Epithelial cell of proximal tubule (primary cell): ENCODE data around the gene KIF22. TPM values are rescaled to one million over a fixed set of nuclear protein-coding genes. Genes with fewer than 3 reads are reported as not detected.

Source experiments
- DNase-seq: peaks from one replicate; pipeline ENCODE4 v3.0.0-alpha.2; 2011; ENCODE audit warnings: low read depth
- H3K4me3 ChIP-seq: 2 replicates; pipeline ENCODE4 v1.5.1; 2011; ENCODE audit warnings: low read depth, mild to moderate bottlenecking, low read length
- CTCF ChIP-seq: conservative IDR thresholded peaks from 2 replicates; pipeline ENCODE4 v1.5.1; 2012; ENCODE audit warnings: low read depth, mild to moderate bottlenecking, low read length
- total RNA-seq: library from RNA; depleted of rRNA; stranded (reverse); fragments of >200 nt; gene quantifications from 2 replicates; pipeline ENCODE4 v1.2.3, GENCODE V29; 2015

KIF22 gene
- total RNA-seq, 1 donor from 2014 or later, result 105 TPM

- peak overlapping the region; percentile 70 for H3K4me3 ChIP-seq
- no peak for TF ChIP-seq CTCF
- DNase-seq, result no peak
Observed at GRCh38 chr16:29806641-29807425, 16.3 kb downstream of the KIF22 start.

- peak overlapping the region; percentile 53 for H3K4me3 ChIP-seq
- DNase-seq, result no peak
- TF ChIP-seq CTCF, result peak; percentile 47
Observed at GRCh38 chr16:29807426-29808218, 17.1 kb downstream of the KIF22 start.

- TF ChIP-seq CTCF, result no peak
- DNase-seq, result no peak
- peak overlapping the region; percentile 53 for H3K4me3 ChIP-seq
Observed at GRCh38 chr16:29808219-29808900, 17.8 kb downstream of the KIF22 start.

GRCh38 chr16:29809031-29809747 is 18.6 kb downstream of the KIF22 start:
- no peak for TF ChIP-seq CTCF
- DNase-seq, result no peak
- no peak overlapping the region for H3K4me3 ChIP-seq

GRCh38 chr16:29809850-29810698 is 19.5 kb downstream of the KIF22 start:
- DNase-seq, result no peak
- no peak for TF ChIP-seq CTCF
- no peak overlapping the region for H3K4me3 ChIP-seq
